HepG2 (cell line): ENCODE results near the gene GOLGA6D. TPM values are rescaled to one million over a fixed set of nuclear protein-coding genes. Genes with fewer than 3 reads are reported as not detected.

Experiments
- BORCS8-MEF2B ChIP-seq: sonication (generic); formaldehyde crosslinking; IDR thresholded peaks from 2 replicates; pipeline ENCODE4 v1.8.0; 2022; ENCODE audit warnings: mild to moderate bottlenecking, missing genetic modification reagents
- CENPX ChIP-seq: sonication (generic); formaldehyde crosslinking; IDR thresholded peaks from 2 replicates; pipeline ENCODE4 v1.9.0; 2021; ENCODE audit warnings: mild to moderate bottlenecking, missing genetic modification reagents, moderate library complexity
- DNMT1 ChIP-seq: sonication (generic); formaldehyde crosslinking; IDR thresholded peaks from 2 replicates; pipeline ENCODE4 v1.5.1; 2020; ENCODE audit warnings: mild to moderate bottlenecking, missing genetic modification reagents
- DR1 ChIP-seq: sonication (generic); formaldehyde crosslinking; IDR thresholded peaks from 2 replicates; pipeline ENCODE4 v1.8.0; 2021; ENCODE audit warnings: mild to moderate bottlenecking, missing genetic modification reagents, inconsistent platforms
- ELF1 ChIP-seq: sonication (generic); formaldehyde crosslinking; IDR thresholded peaks from 2 replicates; pipeline ENCODE4 v1.4.0; 2020; ENCODE audit warnings: missing genetic modification reagents
- FOSL1 ChIP-seq: sonication (generic); formaldehyde crosslinking; IDR thresholded peaks from 2 replicates; pipeline ENCODE4 v1.9.0; 2021; ENCODE audit warnings: missing genetic modification reagents, borderline replicate concordance
- KLF16 ChIP-seq, 2 experiments: sonication (generic) in 1 of 2; formaldehyde crosslinking in 1 of 2; IDR thresholded peaks; 2 replicates each; pipeline versions ENCODE4 v1.6.1 to v1.8.0; 2016 to 2023; ENCODE audit warnings: missing genetic modification reagents in 2 of 2, missing compliant biosample characterization in 1 of 2
- NR2F1 ChIP-seq, 2 experiments: fragments of 450-650 bp in 1 of 2; formaldehyde crosslinking in 1 of 2; IDR thresholded peaks; 2 replicates each; pipeline versions ENCODE4 v1.5.0 to v1.6.1; 2016 to 2020; ENCODE audit warnings: mild to moderate bottlenecking in 1 of 2, missing compliant biosample characterization in 1 of 2, missing genetic modification reagents in 1 of 2, moderate library complexity in 1 of 2
- ONECUT2 ChIP-seq: sonication (generic); formaldehyde crosslinking; IDR thresholded peaks from 2 replicates; pipeline ENCODE4 v1.4.0; 2020; ENCODE audit warnings: missing genetic modification reagents
- RCOR2 ChIP-seq: IDR thresholded peaks from 2 replicates; pipeline ENCODE4 v1.6.1; 2016; ENCODE audit warnings: missing biosample characterization, missing genetic modification reagents
- TARDBP ChIP-seq: sonication (generic); formaldehyde crosslinking; IDR thresholded peaks from 2 replicates; pipeline ENCODE4 v1.8.0; 2022; ENCODE audit warnings: mild to moderate bottlenecking, missing genetic modification reagents
- ZBTB7A ChIP-seq: sonication (generic); formaldehyde crosslinking; IDR thresholded peaks from 2 replicates; pipeline ENCODE4 v1.8.0; 2022; ENCODE audit warnings: mild to moderate bottlenecking, missing genetic modification reagents
- ZFX ChIP-seq: sonication (generic); formaldehyde crosslinking; IDR thresholded peaks from 2 replicates; pipeline ENCODE4 v1.4.0; 2020; ENCODE audit warnings: mild to moderate bottlenecking, low read depth, missing genetic modification reagents, moderate library complexity
- ZNF432 ChIP-seq: sonication (generic); formaldehyde crosslinking; IDR thresholded peaks from 2 replicates; pipeline ENCODE4 v1.5.0; 2020; ENCODE audit warnings: missing genetic modification reagents, mild to moderate bottlenecking, borderline replicate concordance
- ZNF441 ChIP-seq: sonication (generic); formaldehyde crosslinking; IDR thresholded peaks from 2 replicates; pipeline ENCODE4 v1.7.0; 2021; ENCODE audit warnings: missing genetic modification reagents, borderline replicate concordance
- ZNF460 ChIP-seq: sonication (generic); formaldehyde crosslinking; IDR thresholded peaks from 2 replicates; pipeline ENCODE4 v1.5.1; 2020; ENCODE audit warnings: missing genetic modification reagents, mild to moderate bottlenecking, borderline replicate concordance
- ZNF543 ChIP-seq: sonication (generic); formaldehyde crosslinking; IDR thresholded peaks from 2 replicates; pipeline ENCODE4 v1.4.0; 2020; ENCODE audit warnings: mild to moderate bottlenecking, missing genetic modification reagents
- ZNF552 ChIP-seq: sonication (generic); formaldehyde crosslinking; IDR thresholded peaks from 2 replicates; pipeline ENCODE4 v1.9.0; 2022; ENCODE audit warnings: missing genetic modification reagents, mild to moderate bottlenecking, borderline replicate concordance
- ZNF570 ChIP-seq: sonication (generic); formaldehyde crosslinking; IDR thresholded peaks from 2 replicates; pipeline ENCODE4 v1.4.0; 2020; ENCODE audit warnings: mild to moderate bottlenecking, missing genetic modification reagents, borderline replicate concordance
- ZNF577 ChIP-seq: sonication (generic); formaldehyde crosslinking; IDR thresholded peaks from 2 replicates; pipeline ENCODE4 v1.4.0; 2020; ENCODE audit warnings: mild to moderate bottlenecking, low read depth, missing genetic modification reagents, borderline replicate concordance
- ZNF605 ChIP-seq: sonication (generic); formaldehyde crosslinking; IDR thresholded peaks from 2 replicates; pipeline ENCODE4 v1.8.0; 2022; ENCODE audit warnings: mild to moderate bottlenecking, missing genetic modification reagents
- ZNF792 ChIP-seq: IDR thresholded peaks from 2 replicates; pipeline ENCODE4 v1.6.1; 2016
- polyA plus RNA-seq, 8 experiments: library from polyadenylated mRNA; depleted of rRNA in 3 of 8; stranded (reverse) in 7 of 8; unstranded in 1 of 8; fragments of >200 nt; fragmentation: Illumina TruSeq in 4 of 8; extraction: Trizol in 4 of 8; gene quantifications; 2 replicates each; pipeline versions ENCODE4 v1.2.1 to v1.2.3, GENCODE V29; 2011 to 2016; ENCODE audit warnings: low read depth in 4 of 8, missing spikeins in 1 of 8, mixed read lengths in 1 of 8; ENCODE audit not compliant: insufficient read depth in 1 of 8
- total RNA-seq, 5 experiments: library from RNA; depleted of rRNA; stranded (reverse); fragments of >200 nt; fragmentation: Illumina TruSeq; extraction: Trizol; gene quantifications; 2 replicates each; pipeline ENCODE4 v1.2.3, GENCODE V29; 2016; ENCODE audit warnings: low read depth in 1 of 5
- TF ChIP-seq, protein P1 (sequence below): IDR thresholded peaks from 2 replicates; pipeline ENCODE4 v1.6.1; 2016; ENCODE audit warnings: missing genetic modification reagents, missing compliant biosample characterization
- TF ChIP-seq, protein P2 (sequence below): sonication (generic); formaldehyde crosslinking; IDR thresholded peaks from 2 replicates; pipeline ENCODE4 v1.4.0; 2020; ENCODE audit warnings: mild to moderate bottlenecking, missing genetic modification reagents
- TF ChIP-seq, protein P3 (sequence below): sonication (generic); formaldehyde crosslinking; IDR thresholded peaks from 2 replicates; pipeline ENCODE4 v1.4.0; 2020; ENCODE audit warnings: missing genetic modification reagents, mild to moderate bottlenecking, borderline replicate concordance

The GOLGA6D gene
- total and polyA plus RNA-seq, 2 of the 13 experiments (the other 11 are each of a cell fraction or from before 2014, with no cell fraction given): 0.04 TPM; not detected in 1

DNA sequence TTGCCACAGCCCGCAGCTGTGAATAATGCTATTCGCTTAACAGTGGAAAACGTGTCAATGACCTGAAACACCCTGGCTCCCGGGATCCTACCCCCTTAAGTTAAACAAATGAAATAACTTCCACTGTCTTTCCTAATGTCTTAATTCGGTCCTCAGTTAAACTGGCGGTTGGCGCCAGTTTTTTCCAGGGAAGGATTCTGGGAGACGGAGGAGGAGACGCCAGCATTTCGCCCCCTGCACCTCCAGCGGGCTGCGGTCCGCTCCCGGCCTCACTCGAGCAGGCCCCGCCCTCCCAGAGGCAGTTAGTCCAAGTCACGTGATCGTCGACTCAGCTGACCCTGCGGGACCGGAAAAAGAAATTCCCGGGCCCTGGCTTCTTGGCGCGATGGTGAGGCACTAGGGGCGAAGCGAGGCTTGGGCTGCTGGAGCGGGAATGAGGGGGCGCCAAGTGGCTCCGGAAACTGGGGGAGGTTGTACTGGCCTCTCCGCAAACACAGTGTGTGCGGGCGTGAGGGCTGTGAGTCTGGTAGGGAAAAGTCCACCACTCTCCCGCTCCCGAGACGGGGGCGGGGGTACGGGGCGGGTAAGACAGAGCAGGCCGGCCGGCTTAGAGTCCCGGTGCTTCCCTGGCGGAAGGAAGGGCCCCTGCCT is 53.2 kb downstream of the GOLGA6D start, which contains the start of gene COMMD4 (continued):
- TF ChIP-seq ZFX (CRISPR knock-in tag): peak; percentile 90
- TF ChIP-seq TARDBP (CRISPR knock-in tag): peak; percentile 88
- TF ChIP-seq ZNF543: no peak
- TF ChIP-seq BORCS8-MEF2B (CRISPR knock-in tag): peak; percentile 72; the same call in 1 of the 2 replicates
- peak in 1 of 2 experiments; percentile 53; a peak in 1 of 4 replicates for TF ChIP-seq NR2F1 (CRISPR knock-in tag; IDR thresholded peaks at IDR 0.05)
- TF ChIP-seq, protein P1, sequence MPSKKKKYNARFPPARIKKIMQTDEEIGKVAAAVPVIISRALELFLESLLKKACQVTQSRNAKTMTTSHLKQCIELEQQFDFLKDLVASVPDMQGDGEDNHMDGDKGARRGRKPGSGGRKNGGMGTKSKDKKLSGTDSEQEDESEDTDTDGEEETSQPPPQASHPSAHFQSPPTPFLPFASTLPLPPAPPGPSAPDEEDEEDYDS (CRISPR knock-in tag): peak; percentile 39; the same call in 1 of the 2 replicates
- no peak for TF ChIP-seq ZNF460 (CRISPR knock-in tag)
- TF ChIP-seq ZNF577 (CRISPR knock-in tag): no peak
- TF ChIP-seq CENPX (CRISPR knock-in tag): no peak
- no peak; the same call in 1 of the 2 replicates for TF ChIP-seq RCOR2 (CRISPR knock-in tag)
- TF ChIP-seq ELF1 (CRISPR knock-in tag): peak; percentile 95
- no peak for TF ChIP-seq ZBTB7A (CRISPR knock-in tag)
- TF ChIP-seq ZNF552 (CRISPR knock-in tag): no peak
- TF ChIP-seq ZNF792 (CRISPR knock-in tag): peak; percentile 87
- no peak for TF ChIP-seq ZNF432 (CRISPR knock-in tag)
- peak in 1 of 2 experiments; percentile 86; a peak in 2 of 4 replicates for TF ChIP-seq KLF16 (CRISPR knock-in tag; IDR thresholded peaks at IDR 0.05)
- TF ChIP-seq, protein P2, sequence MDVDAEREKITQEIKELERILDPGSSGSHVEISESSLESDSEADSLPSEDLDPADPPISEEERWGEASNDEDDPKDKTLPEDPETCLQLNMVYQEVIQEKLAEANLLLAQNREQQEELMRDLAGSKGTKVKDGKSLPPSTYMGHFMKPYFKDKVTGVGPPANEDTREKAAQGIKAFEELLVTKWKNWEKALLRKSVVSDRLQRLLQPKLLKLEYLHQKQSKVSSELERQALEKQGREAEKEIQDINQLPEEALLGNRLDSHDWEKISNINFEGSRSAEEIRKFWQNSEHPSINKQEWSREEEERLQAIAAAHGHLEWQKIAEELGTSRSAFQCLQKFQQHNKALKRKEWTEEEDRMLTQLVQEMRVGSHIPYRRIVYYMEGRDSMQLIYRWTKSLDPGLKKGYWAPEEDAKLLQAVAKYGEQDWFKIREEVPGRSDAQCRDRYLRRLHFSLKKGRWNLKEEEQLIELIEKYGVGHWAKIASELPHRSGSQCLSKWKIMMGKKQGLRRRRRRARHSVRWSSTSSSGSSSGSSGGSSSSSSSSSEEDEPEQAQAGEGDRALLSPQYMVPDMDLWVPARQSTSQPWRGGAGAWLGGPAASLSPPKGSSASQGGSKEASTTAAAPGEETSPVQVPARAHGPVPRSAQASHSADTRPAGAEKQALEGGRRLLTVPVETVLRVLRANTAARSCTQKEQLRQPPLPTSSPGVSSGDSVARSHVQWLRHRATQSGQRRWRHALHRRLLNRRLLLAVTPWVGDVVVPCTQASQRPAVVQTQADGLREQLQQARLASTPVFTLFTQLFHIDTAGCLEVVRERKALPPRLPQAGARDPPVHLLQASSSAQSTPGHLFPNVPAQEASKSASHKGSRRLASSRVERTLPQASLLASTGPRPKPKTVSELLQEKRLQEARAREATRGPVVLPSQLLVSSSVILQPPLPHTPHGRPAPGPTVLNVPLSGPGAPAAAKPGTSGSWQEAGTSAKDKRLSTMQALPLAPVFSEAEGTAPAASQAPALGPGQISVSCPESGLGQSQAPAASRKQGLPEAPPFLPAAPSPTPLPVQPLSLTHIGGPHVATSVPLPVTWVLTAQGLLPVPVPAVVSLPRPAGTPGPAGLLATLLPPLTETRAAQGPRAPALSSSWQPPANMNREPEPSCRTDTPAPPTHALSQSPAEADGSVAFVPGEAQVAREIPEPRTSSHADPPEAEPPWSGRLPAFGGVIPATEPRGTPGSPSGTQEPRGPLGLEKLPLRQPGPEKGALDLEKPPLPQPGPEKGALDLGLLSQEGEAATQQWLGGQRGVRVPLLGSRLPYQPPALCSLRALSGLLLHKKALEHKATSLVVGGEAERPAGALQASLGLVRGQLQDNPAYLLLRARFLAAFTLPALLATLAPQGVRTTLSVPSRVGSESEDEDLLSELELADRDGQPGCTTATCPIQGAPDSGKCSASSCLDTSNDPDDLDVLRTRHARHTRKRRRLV: no peak
- no peak for TF ChIP-seq DNMT1 (CRISPR knock-in tag)
- TF ChIP-seq, protein P3, sequence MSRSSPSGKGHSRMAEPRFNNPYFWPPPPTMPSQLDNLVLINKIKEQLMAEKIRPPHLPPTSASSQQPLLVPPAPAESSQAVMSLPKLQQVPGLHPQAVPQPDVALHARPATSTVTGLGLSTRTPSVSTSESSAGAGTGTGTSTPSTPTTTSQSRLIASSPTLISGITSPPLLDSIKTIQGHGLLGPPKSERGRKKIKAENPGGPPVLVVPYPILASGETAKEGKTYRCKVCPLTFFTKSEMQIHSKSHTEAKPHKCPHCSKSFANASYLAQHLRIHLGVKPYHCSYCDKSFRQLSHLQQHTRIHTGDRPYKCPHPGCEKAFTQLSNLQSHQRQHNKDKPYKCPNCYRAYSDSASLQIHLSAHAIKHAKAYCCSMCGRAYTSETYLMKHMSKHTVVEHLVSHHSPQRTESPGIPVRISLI (CRISPR knock-in tag): peak; percentile 52; the same call in 1 of the 2 replicates
- no peak for TF ChIP-seq ZNF570 (CRISPR knock-in tag)
- TF ChIP-seq DR1 (CRISPR knock-in tag): 0 out of 2 replicates have a peak, but pooled peaks have one; percentile 42
- TF ChIP-seq ZNF441 (CRISPR knock-in tag): peak; percentile 66; the same call in 1 of the 2 replicates
- no peak for TF ChIP-seq ONECUT2
- TF ChIP-seq FOSL1 (CRISPR knock-in tag): no peak
- TF ChIP-seq ZNF605: peak; percentile 79
